ENCODE measurements around the gene PRKCE.

PRKCE gene

GRCh38 chr2:45786836-45787357 lies 135.4 kb downstream of the PRKCE start:
- DNase-seq: no peak

GRCh38 chr2:45788401-45788800 lies 136.9 kb downstream of the PRKCE start:
- no peak for DNase-seq

- DNase-seq: no peak
Observed at GRCh38 chr2:45789317-45789716, 137.8 kb downstream of the PRKCE start.

- DNase-seq: no peak
Observed at GRCh38 chr2:45789961-45790723, 138.7 kb downstream of the PRKCE start.

- DNase-seq: no peak
Observed at GRCh38 chr2:45793305-45793962, 142.0 kb downstream of the PRKCE start.

GRCh38 chr2:45794134-45794617 lies 142.7 kb downstream of the PRKCE start:
- no peak for DNase-seq

- DNase-seq: no peak
Observed at GRCh38 chr2:45796500-45796899, 145.0 kb downstream of the PRKCE start.

GRCh38 chr2:45797451-45798230 lies 146.2 kb downstream of the PRKCE start:
- DNase-seq: no peak

- DNase-seq: no peak
Observed at GRCh38 chr2:45799679-45800381, 148.4 kb downstream of the PRKCE start.

GRCh38 chr2:45802499-45803138 lies 151.1 kb downstream of the PRKCE start:
- DNase-seq: no peak

GRCh38 chr2:45804987-45805755 lies 153.7 kb downstream of the PRKCE start:
- DNase-seq: no peak

- no peak for DNase-seq
Observed at GRCh38 chr2:45806563-45807358, 155.3 kb downstream of the PRKCE start.

- DNase-seq: no peak
Observed at GRCh38 chr2:45808294-45808800, 156.9 kb downstream of the PRKCE start.

- DNase-seq: no peak
Observed at GRCh38 chr2:45809205-45809604, 157.7 kb downstream of the PRKCE start.

GRCh38 chr2:45812011-45812500 lies 160.6 kb downstream of the PRKCE start:
- no peak for DNase-seq

GRCh38 chr2:45813003-45813941 lies 161.8 kb downstream of the PRKCE start:
- DNase-seq: no peak

- no peak for DNase-seq
Observed at GRCh38 chr2:45814488-45814887, 163.0 kb downstream of the PRKCE start.

GRCh38 chr2:45814951-45815621 lies 163.6 kb downstream of the PRKCE start:
- DNase-seq: no peak

All from CD4-positive, alpha-beta T cell treated with Interleukin-15 for 1 hour (primary cell).